Measurements from ENCODE around the gene EFNA3. TPM values are rescaled to one million over a fixed set of nuclear protein-coding genes. Genes with fewer than 3 reads are reported as not detected.
"Not testable (repeated sequence)": the region's sequence is repeated elsewhere in the genome, so short reads cannot be mapped to it uniquely, and the experiment has no call there.

Gene EFNA3
- total RNA-seq, 3 donors from 2014 or later, result 0.84 to 2.0 (median 1.1) TPM

DNA sequence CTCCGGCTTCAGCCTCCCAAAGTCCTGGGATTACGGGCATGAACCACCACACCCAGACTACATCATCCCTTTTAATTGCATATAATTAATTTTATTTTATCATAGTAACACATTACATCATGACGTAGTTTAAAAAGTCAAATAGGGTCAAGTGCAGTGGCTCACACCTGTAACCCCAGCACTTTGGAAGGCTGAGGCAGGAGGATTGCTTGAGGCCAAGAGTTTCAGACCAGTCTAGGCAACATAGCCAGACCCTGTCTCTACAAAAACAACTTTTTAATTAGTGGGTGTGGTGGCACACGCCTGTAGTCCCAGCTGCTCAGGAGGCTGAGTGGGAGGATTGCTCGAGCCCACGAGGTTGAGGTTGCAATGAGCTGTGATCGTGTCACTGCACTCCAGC lies 20.7 kb downstream of the EFNA3 start:
- Mint-ChIP-seq H3K36me3 (ENCODE audit: insufficient read depth) (no peaks in the 10 kb centered on the region), H3K4me3 (no peak overlapping the region), H3K27me3 (ENCODE audit: low read depth) (peaks cover 4% of the 10 kb centered on the region), H3K9me3 (no peaks in the 10 kb centered on the region), H3K4me1 (ENCODE audit: low read depth) (no peaks in the 10 kb centered on the region)
- DNase-seq, result no peak
- no peak for ATAC-seq

GRCh38 chr1:155103325-155103724 lies 24.7 kb downstream of the EFNA3 start:
- Mint-ChIP-seq H3K4me1 (ENCODE audit: low read depth) (no peaks in the 10 kb centered on the region), H3K27me3 (ENCODE audit: low read depth) (no peaks in the 10 kb centered on the region), H3K4me3 (no peak overlapping the region), H3K9me3 (no peaks in the 10 kb centered on the region), H3K36me3 (ENCODE audit: insufficient read depth) (no peaks in the 10 kb centered on the region)
- DNase-seq, result no peak
- ATAC-seq, result no peak

GRCh38 chr1:155104605-155105534 lies 26.2 kb downstream of the EFNA3 start:
- Mint-ChIP-seq H3K4me3 (no peak overlapping the region), H3K4me1 (ENCODE audit: low read depth) (no peaks in the 10 kb centered on the region), H3K27me3 (ENCODE audit: low read depth) (no peaks in the 10 kb centered on the region), H3K9me3 (no peaks in the 10 kb centered on the region), H3K36me3 (ENCODE audit: insufficient read depth) (no peaks in the 10 kb centered on the region)
- DNase-seq, result no peak
- no peak for ATAC-seq

DNA sequence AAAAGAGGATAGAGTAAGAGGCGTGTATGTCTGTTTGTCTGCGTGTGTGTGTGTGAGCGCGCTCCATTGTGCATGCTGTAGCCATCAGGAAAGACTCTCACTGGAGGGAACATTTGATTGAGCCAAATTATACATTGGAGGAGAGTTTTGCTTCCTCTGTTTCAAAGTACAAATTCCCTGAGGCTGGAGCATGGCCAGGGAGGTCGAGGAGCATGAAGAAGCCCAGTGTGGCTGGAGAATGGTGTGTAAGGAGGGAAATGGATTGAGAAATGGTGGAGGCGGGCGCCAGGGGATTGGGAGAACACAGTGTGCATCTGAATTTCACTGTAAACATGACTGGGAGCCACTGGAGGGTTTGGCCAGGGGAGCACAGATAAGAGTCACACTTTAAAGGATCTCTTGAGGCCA lies 27.0 kb downstream of the EFNA3 start:
- DNase-seq, result no peak
- Mint-ChIP-seq H3K9me3 (no peaks in the 10 kb centered on the region), H3K4me1 (ENCODE audit: low read depth) (no peaks in the 10 kb centered on the region), H3K27me3 (ENCODE audit: low read depth) (no peaks in the 10 kb centered on the region), H3K4me3 (no peak overlapping the region), H3K36me3 (ENCODE audit: insufficient read depth) (no peaks in the 10 kb centered on the region)
- ATAC-seq, result no peak

- Mint-ChIP-seq H3K36me3 (ENCODE audit: insufficient read depth) (no peaks in the 10 kb centered on the region), H3K27me3 (ENCODE audit: low read depth) (no peaks in the 10 kb centered on the region), H3K4me1 (ENCODE audit: low read depth) (no peaks in the 10 kb centered on the region), H3K9me3 (no peaks in the 10 kb centered on the region), H3K4me3 (no peak overlapping the region)
- ATAC-seq (no peak), DNase-seq (no peak)
Measured at GRCh38 chr1:155106862-155107261, 28.2 kb downstream of the EFNA3 start.

GRCh38 chr1:155107309-155108264 lies 28.9 kb downstream of the EFNA3 start:
- H3K4me3 Mint-ChIP-seq, result no peak overlapping the region
- DNase-seq (no peak), ATAC-seq (no peak)
- no peaks in the 10 kb centered on the region for H3K9me3 Mint-ChIP-seq
- H3K36me3 Mint-ChIP-seq (ENCODE audit: insufficient read depth), result no peaks in the 10 kb centered on the region
- H3K27me3 Mint-ChIP-seq (ENCODE audit: low read depth), result no peaks in the 10 kb centered on the region
- no peaks in the 10 kb centered on the region for H3K4me1 Mint-ChIP-seq (ENCODE audit: low read depth)

DNA sequence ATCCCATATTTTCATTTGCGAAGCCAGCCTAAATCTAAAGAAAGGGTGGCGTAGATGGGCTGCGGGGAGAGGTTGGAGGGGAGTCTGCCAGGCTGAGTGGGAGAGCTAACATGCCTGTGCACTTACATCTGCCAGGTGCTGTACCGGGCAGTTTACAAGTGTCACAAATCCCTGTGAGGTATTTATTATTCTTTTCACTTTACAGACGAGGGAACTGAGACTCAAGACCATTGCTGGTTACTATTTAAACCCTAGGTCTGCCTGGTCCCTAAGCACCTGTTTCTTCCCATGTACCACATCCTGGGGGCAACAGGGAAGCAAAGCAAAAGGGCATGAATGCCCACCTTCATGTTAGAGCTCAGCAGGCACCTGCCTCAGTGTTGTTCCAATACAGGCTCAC lies 29.7 kb downstream of the EFNA3 start:
- no peak for DNase-seq
- Mint-ChIP-seq H3K4me3 (no peak overlapping the region), H3K27me3 (ENCODE audit: low read depth) (no peaks in the 10 kb centered on the region), H3K36me3 (ENCODE audit: insufficient read depth) (no peaks in the 10 kb centered on the region), H3K4me1 (ENCODE audit: low read depth) (no peaks in the 10 kb centered on the region), H3K9me3 (no peaks in the 10 kb centered on the region)
- no peak for ATAC-seq

DNA sequence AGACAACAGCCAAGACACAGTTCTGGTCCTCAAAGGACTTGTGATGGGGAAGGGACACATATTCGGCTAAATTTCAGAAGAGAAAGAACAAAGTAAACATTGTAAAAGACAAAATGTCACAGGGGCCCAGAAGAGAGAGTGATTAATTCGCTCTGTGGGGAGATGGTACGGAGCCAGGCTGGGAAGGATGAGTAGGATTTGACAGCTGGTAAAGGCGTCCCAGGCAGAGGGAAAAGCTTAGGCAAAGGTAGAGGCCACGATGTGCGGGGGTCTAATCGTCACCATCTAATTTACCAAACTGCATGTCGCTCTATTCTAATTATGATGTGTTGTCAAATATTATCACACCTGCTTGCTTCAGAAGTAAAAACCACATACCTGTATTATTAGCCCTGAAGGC lies 31.7 kb downstream of the EFNA3 start:
- no peaks in the 10 kb centered on the region for H3K36me3 Mint-ChIP-seq (ENCODE audit: insufficient read depth)
- H3K4me3 Mint-ChIP-seq, result no peak overlapping the region
- ATAC-seq, result no peak
- no peaks in the 10 kb centered on the region for H3K27me3 Mint-ChIP-seq (ENCODE audit: low read depth)
- H3K4me1 Mint-ChIP-seq (ENCODE audit: low read depth), result no peaks in the 10 kb centered on the region
- no peaks in the 10 kb centered on the region for H3K9me3 Mint-ChIP-seq
- DNase-seq, result no peak

- no peaks in the 10 kb centered on the region for H3K4me1 Mint-ChIP-seq (ENCODE audit: low read depth)
- no peak overlapping the region for H3K4me3 Mint-ChIP-seq
- DNase-seq, result no peak
- no peaks in the 10 kb centered on the region for H3K36me3 Mint-ChIP-seq (ENCODE audit: insufficient read depth)
- no peaks in the 10 kb centered on the region for H3K27me3 Mint-ChIP-seq (ENCODE audit: low read depth)
- no peak for ATAC-seq
- H3K9me3 Mint-ChIP-seq, result no peaks in the 10 kb centered on the region
Measured at GRCh38 chr1:155110826-155111225, 32.2 kb downstream of the EFNA3 start.

DNA sequence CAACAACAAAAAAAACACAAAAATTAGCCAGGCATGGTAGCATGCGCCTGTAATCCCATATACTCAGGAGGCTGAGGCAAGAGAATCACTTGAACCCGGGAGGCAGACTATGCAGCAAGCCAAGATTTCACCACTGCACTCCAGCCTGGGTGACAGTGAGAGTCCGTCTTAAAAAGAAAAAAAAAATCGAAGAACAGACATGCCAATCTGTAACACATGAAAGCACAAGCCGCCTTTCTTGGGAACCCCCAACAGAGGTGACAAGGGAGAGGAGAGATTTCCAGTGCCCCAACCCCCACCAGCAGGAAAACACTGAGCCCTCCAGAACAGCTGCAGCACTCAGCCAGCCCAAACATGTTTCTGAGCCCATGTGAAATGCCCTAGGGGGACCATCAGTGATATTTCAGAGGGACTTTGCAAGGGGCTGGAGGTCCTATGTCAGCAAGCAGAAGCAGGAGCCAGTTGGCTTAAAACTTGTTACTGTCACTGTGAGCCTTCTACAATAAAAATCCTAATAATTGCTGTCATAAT lies 34.9 kb downstream of the EFNA3 start:
- H3K4me3 Mint-ChIP-seq, result no peak overlapping the region
- H3K27me3 Mint-ChIP-seq (ENCODE audit: low read depth), result peaks cover 2% of the 10 kb centered on the region
- no peaks in the 10 kb centered on the region for H3K9me3 Mint-ChIP-seq
- ATAC-seq (no peak), DNase-seq (no peak)
- H3K4me1 Mint-ChIP-seq (ENCODE audit: low read depth), result no peaks in the 10 kb centered on the region
- no peaks in the 10 kb centered on the region for H3K36me3 Mint-ChIP-seq (ENCODE audit: insufficient read depth)

DNA sequence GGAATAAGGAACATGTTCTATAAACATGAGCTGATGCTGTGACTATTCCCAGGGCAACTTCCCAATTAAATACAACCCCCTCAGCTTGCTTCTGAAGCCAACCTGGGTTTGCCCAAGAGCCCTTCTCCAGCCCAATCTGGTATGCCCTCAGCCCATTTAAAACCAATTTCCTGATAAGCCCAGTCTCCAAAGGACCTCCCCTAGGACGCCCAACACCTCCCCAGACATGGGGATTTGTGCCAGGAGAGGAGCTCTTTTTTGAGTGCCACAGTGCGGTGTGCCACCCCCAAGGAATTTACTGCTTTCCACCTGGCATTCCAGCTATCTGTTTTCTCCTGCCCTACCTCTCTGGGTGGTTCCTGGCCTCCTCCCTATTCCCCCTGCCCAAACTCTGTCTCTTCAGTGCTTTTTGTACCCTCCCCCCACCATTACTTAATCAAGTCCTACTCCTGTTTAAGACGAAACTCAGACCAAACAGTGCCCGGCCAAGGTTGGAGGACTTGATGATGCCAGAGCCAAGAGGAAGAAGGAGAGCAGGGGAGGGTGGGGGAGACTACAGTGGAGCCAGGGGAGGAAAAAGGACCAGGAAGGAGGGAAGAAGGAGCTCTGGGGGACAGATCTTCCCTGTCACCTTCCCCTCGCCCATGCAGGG lies 37.6 kb downstream of the EFNA3 start:
- no peak overlapping the region for H3K4me3 Mint-ChIP-seq
- no peak for DNase-seq
- H3K9me3 Mint-ChIP-seq, result no peaks in the 10 kb centered on the region
- H3K36me3 Mint-ChIP-seq (ENCODE audit: insufficient read depth), result no peaks in the 10 kb centered on the region
- H3K27me3 Mint-ChIP-seq (ENCODE audit: low read depth), result peaks cover 4% of the 10 kb centered on the region
- no peak for ATAC-seq
- H3K4me1 Mint-ChIP-seq (ENCODE audit: low read depth), result no peaks in the 10 kb centered on the region

DNA sequence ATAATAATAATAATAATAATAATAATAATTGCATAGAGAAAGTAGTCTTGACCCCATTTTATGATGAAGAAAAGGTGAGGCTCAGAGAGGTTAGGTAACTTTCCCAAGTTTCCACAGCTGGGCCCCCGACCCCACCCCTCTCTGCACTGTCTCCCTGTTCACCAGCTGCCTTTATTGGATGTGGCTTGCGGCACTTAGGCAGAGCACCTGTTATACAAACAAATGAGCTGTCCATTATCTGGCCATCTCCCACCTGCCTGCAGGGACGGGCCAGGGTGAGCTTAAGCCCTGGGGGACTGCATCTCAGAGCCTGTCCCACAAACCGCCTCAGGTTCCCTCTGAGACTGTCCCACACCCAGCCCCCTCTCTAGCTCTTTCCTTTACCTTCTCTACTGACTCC lies 39.0 kb downstream of the EFNA3 start:
- Mint-ChIP-seq H3K4me3 (no peak overlapping the region), H3K4me1 (ENCODE audit: low read depth) (no peaks in the 10 kb centered on the region), H3K9me3 (no peaks in the 10 kb centered on the region), H3K36me3 (ENCODE audit: insufficient read depth) (no peaks in the 10 kb centered on the region), H3K27me3 (ENCODE audit: low read depth) (peaks cover 5% of the 10 kb centered on the region)
- ATAC-seq (no peak), DNase-seq (no peak)

GRCh38 chr1:155118090-155118489 lies 39.5 kb downstream of the EFNA3 start:
- not testable (repeated sequence) for ATAC-seq; DNase-seq; H3K27me3 Mint-ChIP-seq (ENCODE audit: low read depth); H3K36me3 Mint-ChIP-seq (ENCODE audit: insufficient read depth); H3K4me3 Mint-ChIP-seq; H3K4me1 Mint-ChIP-seq (ENCODE audit: low read depth); H3K9me3 Mint-ChIP-seq

DNA sequence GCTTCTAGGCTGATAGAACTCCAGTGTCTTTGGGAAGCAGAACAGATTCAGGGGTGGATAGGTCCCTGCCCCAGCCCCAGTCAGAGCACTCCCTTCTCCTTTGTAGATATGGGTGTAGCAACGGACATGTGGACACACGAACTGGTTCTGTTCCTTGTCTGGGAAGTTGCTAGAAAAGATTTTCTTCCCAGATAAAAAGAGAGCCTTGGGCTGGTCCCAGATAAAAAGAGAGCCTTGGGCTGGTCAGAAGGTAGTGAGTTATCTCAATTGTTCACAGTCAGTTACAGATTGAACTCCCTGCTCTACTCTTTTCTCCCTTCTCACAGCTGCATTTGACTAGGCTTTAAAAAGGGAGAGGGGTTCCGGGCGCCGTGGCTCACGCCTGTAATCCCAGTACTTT lies 41.6 kb downstream of the EFNA3 start:
- no peaks in the 10 kb centered on the region for H3K36me3 Mint-ChIP-seq (ENCODE audit: insufficient read depth)
- H3K9me3 Mint-ChIP-seq, result no peaks in the 10 kb centered on the region
- no peaks in the 10 kb centered on the region for H3K4me1 Mint-ChIP-seq (ENCODE audit: low read depth)
- ATAC-seq, result no peak
- peaks cover 5% of the 10 kb centered on the region for H3K27me3 Mint-ChIP-seq (ENCODE audit: low read depth)
- no peak for DNase-seq
- no peak overlapping the region for H3K4me3 Mint-ChIP-seq
